GM18909 (cell line): ENCODE measurements around the gene BRCC3.

ENCODE experiments used
- ATAC-seq: cut with Tn5 transposase; IDR thresholded peaks from one replicate; pipeline ENCODE4 v1.9.1; 2021; ENCODE audit warnings: mild to moderate bottlenecking; ENCODE audit not compliant: unreplicated experiment, poor library complexity

The BRCC3 gene

DNA sequence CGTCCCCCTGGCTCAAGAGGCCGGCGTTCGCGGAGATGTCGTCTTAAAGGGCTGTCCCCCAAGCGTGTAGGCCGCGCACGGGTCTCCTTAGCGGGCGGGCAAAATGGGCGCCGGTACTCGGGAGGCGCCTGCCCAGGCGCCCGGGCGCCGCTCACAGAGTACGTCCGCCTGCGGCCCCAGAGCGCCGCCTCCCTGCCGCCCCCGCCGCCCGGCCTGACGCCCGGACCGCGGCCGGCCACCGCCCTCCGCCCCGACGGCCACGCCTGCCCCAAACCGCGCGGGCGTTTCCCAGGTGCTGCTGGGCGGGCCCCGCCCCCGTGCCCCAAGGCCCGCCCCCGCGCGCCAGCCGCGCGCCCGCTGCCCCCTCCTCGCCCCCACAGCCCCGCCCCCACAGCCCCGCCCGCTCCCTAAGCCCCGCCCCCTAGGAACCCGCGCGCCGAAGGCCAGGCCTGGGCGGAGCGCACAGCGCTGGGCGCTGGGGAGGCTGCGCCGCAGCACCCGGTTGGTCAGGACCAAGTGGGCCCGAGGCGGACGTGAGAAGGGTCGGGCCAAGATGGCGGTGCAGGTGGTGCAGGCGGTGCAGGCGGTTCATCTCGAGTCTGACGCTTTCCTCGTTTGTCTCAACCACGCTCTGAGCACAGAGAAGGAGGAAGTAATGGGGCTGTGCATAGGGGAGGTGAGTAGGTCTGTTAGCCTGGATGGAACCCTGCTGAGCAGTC, at the start of gene BRCC3, which contains the start of the genes CMC4 and MTCP1:
BRCC3 (plus strand) TSS at position 534 of the 719 bp plus-strand sequence; CDS start at position 554, 20 bp downstream.
CMC4 (minus strand) TSS at position 162 of the 719 bp plus-strand sequence. CDS start 7,113 bp downstream, outside the sequence.
MTCP1 (minus strand) TSS at position 162 of the 719 bp plus-strand sequence. CDS start 5,126 bp downstream, outside the sequence.
- ATAC-seq = peak; percentile 90

DNA sequence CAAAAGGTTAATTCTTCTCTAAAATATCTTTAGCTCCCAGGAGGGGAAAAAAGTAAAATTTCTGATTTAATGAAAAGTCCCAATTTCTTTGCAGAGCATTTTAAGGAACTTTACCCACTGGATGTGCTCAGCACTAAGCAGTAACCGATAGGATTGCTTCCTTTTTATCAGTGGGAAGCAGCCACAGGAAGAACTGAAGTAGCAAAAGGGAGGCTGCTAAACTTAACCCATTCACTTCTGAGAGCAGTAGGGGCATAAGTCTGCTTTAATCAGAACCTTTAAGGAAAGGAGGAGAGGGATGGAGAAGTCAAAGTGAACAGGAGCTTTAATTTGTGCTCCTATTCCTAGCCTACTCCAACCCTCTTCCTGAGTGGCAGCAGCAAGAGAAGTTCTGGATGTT, 48.7 kb upstream of the BRCC3 start, which contains the start of gene F8:
F8 (minus strand) TSS at position 139 of the 400 bp plus-strand sequence. CDS start 171 bp downstream, outside the sequence.
- no peak for ATAC-seq

DNA sequence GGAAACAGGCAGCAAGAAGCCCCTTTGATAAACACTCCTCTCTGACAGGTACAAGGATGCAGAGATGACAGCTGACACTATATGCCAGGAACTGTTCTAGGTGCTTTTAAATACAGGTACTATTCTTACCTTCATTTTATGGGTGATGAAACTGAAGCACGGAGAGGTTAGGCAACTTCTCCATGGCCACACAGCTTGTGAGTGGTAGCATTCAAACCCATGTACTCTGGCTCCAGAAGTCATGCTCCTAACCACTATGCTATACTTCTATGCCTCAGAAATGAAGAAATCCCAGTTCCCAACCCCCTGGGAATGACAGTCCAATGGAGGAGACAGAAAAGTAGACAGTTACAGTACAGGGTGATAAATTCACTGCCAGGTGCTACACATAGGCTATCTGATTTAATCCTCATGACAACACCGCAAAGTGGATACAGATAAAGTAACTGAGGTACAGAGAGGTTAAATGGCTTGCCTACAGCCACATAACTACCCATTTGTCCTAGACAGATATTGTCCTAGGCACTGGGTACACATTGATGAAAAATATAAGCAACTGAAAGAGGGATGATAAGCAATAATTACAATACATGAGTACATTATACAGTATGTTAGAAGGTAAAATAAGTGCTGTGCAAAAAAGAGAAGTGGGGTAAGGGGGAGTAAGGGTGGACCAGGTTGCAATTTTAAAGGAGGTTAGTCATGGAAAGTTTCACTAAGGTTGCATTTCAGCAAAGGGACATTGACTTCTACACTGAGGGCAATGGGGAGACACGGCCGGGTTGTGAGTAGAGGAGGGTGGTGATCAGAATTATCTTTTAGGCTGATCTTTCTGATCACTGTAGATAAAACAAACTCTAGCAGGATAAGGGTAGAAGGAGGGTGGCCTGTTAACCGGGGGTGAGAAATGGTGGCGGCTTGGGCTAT, 47.1 kb upstream of the BRCC3 start:
- no peak for ATAC-seq

DNA sequence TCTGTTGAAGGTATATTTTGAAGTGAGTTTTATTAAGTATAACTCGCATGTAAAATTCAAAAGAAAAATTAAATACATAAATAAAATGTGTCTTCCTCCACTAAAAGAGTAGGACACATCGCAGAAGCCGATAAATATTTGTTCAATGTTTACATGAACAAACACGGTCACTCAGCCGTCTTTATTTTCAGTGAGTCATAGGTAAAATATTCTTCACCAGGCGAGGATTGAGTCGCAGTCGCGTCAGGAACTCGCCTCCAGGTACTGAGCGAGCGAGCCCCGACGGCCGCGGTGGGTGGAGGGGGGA, 44.9 kb upstream of the BRCC3 start:
- no peak for ATAC-seq

DNA sequence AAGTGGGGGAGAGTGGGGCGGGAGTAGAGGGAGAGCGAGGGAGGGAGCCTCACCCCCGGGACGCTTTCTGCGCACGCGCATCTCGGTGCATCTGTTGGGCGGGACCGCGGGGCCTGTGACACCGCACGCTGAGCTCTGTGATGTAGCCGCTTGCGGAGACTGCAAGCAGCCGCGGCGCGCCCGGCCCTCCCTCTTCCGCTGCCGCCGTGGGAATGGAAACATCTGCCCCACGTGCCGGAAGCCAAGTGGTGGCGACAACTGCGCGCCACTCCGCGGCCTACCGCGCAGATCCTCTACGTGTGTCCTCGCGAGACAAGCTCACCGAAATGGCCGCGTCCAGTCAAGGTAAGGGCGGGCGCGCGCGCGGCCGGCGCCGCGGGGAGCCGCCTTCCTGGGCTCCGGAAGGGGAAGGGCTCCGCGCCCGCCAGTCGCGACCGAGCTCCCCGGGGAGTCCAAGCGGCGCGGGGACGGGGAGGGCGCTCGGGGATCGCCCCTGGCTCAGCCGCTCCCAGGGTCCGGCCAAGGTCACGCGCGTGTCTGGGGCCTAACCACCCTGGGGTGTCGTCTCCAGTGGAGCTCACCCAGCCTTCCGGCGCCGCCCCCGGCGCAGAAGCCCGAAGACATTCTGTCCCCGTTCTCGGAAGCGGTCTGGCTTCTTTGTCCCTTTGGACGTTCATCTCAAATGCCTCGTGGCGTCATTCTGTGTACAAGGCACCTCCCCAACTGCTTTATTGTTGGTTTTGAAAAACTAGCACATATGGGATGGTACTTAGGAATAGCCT, 44.4 kb upstream of the BRCC3 start, which contains the start of gene FUNDC2:
FUNDC2 (plus strand) TSS at position 118 of the 782 bp plus-strand sequence; CDS start at position 213, 95 bp downstream.
- ATAC-seq = peak; percentile 93

DNA sequence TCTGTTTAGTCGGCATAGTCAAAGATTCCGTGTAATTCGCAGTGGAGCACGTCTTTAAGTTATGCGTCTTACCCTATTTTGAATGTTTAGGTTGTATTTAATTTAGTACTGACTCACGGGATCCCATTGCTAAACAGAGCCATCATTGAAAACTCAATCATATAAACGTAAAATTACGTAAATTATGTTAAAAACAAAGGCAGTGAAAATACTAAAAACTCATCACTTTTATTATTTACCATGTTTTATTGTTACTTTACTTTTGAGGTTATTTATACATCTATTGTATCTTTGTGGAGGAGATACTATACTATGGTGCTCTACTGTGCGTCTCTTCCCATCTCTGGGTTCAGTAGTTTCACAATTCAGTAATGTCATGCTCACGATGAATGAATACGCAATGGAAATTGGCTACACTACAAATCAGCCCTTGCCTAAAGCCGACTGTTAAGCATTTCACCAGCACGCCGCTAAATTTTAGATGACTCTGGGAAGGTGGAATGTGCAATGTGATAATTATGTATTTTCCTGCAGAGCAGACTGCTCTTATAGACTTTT, 43.7 kb upstream of the BRCC3 start:
- no peak for ATAC-seq

DNA sequence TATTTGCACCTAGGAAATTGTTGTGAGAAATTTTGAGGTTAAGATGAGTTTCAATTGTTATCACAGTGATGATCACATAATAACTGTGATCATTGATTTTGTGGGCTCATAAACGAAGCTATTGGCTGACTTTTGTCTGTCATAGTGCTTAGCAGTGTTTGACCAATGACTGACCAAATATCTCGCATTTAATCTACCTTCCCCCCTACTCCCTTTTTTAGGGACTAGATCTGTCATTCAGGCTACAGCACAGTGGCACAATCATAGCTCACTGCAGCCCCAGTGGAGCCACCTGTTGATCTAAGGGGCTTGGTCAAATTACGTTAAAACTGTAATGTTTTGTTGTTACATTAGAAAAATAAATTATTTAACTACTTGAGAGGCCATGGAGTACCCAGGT, 43.2 kb upstream of the BRCC3 start:
- no peak for ATAC-seq

DNA sequence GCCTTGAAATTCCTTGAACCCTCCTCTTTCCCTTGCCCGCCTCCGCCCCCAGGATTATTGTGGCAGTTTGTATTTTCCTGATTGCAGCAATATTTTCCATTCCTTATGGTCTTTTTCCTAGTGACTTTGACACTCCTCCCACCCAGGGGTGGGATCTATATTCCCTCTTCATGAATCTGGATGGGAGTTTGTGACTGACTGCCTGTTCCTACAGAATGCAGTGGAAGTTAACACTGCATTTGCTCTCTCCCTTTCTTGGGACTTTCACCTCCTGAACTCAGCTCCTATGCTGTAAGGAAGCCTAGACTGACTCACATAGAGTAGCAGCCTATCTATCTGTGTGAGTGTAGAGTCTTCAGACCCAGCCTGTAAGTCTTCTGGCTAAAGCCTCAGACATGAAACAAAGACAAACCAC, 42.4 kb upstream of the BRCC3 start:
- ATAC-seq = no peak

DNA sequence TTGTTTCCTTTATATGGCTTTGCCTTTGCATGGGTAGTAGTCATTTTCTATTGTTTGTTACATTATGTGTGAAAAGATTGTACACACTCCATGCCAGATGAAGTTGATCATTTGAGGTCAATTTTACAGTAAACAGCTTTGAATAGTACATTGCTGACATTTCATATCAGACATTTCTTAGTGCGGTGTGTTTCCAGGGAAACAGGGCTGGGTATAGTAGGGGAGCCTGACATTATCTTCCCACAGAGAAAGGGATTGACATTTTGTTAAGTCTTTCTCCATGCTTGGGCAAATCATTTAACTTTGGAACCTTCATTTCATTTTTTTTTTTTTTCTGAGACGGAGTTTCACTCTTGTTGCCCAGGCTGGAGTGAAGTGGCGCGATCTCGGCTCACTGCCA, 39.7 kb upstream of the BRCC3 start:
- no peak for ATAC-seq

DNA sequence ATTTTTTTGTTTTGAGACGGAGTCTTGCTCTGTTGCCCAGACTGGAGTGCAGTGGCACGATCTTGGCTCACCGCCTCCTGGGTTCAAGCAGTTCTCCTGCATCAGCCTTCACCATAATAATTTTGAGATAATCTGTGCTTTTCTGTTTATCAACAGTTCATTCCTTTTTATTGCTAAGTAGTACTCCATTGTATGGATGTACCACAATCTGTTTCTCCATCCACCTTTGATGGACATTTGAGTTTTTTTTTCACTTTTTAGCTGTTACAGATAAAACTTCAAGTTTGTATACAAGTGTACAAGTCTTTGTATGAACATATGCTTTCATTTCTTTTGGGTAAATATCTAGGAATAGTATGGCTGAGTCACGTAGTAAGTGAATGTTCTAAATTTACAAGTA, 35.6 kb upstream of the BRCC3 start:
- ATAC-seq = no peak

DNA sequence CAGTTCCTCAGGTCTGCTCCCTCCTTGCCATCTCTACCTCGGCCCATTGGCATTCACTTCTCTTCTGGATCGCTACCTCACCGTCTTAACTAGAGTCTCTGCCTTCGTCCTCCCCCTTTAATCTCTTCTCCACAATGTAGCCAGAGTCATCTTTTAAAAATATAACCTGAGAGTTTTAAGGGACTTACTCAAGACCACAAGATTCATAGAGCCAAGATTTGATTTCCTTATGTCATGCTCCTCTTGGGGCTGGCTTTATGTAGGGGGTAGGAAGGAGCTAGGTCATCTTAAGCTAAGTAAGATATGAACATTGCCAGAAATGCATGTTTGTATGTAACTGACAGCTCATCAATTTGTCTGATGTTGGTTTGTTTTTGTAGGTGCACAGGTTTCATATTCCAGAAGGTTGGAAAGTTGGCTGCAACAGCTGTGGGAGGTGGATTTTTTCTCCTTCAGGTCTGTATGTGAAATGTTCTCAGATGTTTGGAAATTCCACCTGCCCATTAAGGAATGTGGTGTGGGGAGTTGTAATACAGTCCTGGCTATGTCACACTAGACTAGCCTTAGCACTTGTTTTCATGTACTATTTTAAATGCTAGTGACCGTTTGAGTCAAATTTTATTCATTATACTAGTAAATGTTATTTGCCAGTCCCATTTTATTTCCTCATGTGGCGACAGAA, 25.0 kb upstream of the BRCC3 start:
- ATAC-seq = no peak

DNA sequence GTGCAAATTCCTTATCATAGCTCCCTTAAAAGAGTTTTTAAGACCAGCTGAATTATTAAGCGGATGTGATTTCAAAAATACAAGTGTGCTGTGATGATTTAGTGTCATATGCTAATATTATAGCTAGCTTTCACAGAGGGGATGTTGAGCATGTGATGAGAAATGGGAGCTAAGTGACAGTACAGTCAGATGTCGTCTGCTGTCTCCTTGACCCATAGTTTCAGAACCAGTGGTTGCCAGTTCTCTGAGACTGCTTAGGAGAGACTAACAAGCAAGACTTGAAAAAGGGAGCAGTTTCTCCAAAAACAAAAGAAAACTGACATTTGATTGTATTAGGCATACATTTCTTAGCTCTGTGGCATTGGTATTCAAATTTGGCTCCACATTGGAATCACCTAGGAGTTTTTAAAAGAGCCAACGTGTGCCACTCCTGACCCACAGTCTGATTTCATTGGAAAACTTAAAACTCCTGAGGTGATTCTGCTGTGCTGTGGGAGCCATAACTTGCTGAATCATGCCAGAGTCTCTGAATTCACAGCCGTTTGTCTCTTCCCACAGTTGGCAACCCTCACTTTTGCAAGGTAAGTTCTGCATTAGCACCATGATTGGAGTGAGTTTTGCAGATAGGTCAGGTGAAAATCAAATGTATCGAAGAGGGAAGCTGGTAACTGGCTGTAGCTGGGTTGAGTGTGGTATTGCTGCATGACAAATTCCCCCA, 24.3 kb upstream of the BRCC3 start:
- no peak for ATAC-seq

DNA sequence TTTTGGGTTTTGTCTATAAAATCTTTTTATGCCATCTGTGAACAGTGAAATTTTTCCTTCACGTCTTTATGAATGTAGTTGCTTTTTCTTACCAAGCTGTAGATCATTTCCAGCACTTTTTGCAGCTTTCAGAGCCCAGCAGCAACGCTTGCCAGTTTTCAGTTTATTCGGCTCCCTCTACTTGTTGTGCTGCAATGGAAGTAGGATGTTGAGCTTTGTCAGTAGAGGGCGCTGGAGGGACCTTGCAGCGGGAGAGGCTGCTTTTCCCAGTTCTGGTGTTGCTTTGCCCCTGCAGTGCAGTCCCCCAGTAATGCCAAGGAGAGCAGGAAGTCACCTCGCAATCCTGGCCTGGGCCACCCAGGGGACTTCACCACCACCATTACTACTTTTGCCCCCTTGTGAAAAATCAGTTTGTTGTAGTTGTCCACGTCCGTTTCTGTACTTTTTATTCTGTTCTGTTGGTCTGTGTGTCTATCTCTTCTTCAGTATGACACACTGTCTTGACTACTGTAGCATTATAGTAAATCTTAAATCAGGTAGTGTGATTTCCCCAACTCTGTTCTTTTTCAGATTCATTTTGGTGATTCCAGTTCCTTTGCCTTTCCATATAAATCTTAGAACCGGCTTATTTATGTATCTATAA, 22.2 kb upstream of the BRCC3 start:
- no peak for ATAC-seq

DNA sequence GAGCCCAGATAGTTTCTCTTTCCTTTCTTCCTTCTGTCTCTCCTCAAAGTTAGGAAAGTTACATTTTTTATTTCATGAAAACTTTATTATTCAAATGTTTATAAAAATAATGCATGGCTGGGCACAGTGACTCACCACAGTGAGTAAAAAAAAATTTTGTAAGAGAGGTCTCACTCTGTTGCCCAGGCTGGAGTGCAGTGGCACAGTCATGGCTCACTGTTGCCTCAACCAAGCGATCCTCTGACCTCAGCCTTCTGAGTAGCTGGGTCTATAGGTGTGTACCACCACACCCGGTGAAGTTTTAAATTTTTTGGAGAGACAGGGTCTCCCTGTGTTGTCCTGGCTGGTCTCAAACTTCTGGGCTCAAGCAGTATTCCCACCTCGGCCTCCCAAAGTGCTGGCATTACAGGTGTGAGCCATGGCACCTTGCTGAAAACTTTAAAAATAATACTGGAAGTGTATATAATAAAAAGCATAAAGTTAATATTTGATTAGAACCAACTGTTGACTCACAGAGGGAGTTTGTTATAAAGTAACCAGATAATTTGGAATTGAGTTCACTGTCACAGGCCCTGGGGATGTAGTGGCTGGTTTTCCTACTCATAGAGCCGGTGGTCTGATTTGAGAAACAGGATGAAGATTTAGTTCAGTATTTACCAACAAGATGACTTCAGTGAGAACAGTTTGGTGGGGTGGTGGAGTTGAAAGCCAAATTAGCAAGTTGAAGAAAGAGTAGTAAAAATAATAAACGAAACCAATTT, 18.4 kb upstream of the BRCC3 start:
- ATAC-seq = no peak

DNA sequence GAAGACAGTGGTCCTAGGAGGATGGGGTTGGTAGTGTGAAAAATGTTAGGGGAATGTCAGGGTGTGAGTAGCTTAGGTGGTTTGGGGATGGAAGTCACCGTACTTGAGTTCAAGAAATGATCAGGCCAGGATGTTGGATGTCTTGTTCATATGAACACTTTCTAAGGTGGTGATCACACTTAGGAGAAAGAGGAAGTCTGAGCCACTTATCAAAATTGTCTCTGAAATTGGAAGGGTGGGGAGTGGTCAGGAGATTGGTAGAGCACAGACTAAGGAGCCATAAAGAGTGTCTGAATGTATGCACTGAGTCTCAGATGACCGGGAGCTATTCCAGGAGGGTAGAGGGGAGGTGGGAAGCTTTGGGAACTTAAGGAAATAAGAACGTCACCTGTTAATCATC, 17.7 kb upstream of the BRCC3 start:
- ATAC-seq = no peak

DNA sequence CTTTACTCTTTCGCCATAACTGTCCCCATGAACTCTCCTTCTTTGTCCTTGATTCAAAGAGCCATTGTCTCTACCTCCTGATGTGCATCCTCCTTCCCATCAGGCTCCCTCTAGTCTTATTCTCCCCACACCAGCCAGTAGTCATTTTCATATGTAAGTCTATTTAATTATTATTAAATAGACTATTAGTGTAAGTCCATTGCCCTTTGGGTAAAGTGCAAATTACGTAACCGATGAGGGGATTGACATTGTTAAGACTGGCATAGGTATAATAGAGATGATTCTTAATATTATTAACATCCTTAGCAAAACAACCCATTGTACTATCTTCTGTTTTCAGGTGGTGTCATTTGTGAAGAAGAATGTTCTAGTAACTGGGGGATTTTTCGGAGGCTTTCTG, 17.1 kb upstream of the BRCC3 start:
- ATAC-seq = no peak

DNA sequence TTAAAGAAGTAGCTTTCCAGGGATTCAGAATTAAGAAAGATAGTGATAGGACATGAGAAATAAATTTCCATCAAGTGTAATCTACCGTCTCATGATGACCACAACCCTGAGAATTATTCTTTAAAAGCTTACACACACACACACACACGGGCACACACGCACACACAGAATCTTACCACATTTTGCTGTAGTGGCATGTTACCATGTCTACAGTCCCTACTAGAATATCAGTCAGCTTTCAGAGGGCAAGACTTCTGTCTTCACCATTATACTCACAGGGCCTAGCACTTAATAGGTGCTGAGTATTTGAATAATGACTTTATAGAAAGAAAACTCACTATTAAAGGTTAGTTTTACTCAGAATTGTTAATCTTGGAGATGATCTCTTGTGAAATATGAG, 15.8 kb upstream of the BRCC3 start:
- no peak for ATAC-seq

DNA sequence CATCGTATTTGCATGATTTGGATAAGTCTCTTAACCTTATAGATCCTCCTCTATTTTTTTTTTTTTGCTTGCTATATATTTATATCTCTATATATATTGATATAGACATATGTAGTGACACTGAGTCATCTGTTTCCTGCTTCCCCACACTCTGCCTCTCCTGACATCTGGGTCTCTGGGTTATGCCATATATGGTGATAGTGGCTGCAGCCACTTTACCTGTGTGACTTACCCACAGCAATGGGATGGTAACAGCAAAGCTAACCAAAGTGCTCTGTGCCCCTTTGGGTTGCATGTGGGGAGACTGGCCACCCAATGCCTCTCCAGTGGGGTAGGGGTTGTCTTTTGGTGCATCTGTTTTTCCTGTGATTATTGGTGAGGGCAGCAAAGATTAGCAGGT, 14.8 kb upstream of the BRCC3 start:
- ATAC-seq = peak; percentile 13
